ENCODE results near the gene SLC13A5. TPM values are rescaled to one million over a fixed set of nuclear protein-coding genes. Genes with fewer than 3 reads are reported as not detected.

The SLC13A5 gene
- total and polyA plus RNA-seq, 9 of the 15 experiments (the other 6 are each of a cell fraction or from before 2014, with no cell fraction given) = 0.04 TPM; not detected in 8

DNA sequence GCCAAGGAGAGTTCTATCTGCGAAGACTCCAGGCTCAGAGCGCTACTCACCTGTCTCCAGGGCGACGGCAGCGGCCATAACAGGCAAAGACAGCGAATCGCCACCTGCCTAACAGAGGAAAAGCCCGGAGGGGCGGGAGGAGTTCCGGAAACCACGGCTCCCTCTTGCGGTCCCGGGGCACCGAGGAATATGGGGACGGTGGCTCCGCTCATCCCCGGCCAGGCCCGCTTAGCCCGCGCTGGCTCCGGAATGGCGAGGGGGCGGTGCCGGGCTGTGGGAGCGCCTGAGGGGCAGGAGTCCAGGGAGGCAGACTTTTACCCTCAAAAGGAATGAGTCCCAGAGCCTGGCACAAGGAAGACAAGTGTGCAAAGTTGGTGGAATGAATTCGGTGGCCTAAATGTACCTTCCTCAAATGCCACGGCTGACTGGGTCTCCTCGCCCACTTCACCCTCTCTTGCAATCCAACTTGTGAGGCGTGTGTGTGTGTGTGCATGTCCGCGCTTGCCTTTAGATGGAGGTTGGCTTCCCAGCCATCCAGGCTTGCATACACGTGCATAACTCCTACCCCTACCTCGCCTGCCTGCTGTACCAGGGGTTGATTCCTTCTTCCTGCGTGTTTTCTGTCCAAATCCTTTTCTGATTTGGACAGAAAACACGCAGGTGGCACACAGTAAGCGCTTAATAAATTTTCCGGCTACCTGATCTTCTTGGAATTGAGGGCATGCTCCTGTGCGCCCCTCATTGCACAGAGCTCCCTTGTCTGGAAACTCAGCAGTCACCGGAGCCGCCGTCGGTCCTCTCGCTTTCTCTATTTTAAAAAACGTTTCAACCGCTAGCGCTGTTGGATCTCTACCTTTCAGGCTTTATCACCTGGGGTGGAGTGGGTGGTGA, 58.1 kb downstream of the SLC13A5 start:
- no peaks in the 10 kb centered on the region for H3K9me3 ChIP-seq (replicated peaks; ENCODE audit: control insufficient read depth, insufficient read depth, low read depth, low read length)
- peaks cover 12 to 14% of the 10 kb centered on the region in 2 experiments; a peak in 4 of 5 replicates for H3K4me1 ChIP-seq (replicated peaks in 1 of 2; ENCODE audit: control insufficient read depth in 2 of 2, insufficient read depth in 2 of 2, low read length in 2 of 2)
- POLR2A ChIA-PET = interaction anchor here (0.6 kb wide), 1 partner anchor 831 kb away, joined by 4 read pairs; no protein-coding TSS in a partner anchor
- CTCF ChIA-PET (ENCODE audit: low intra/inter-chr PET ratio) = no interaction called here
- no TSS peak for BruUV-seq (replicated peaks)
- no peak for FAIRE-seq
- H2AFZ ChIP-seq (ENCODE audit: low read depth, low read length) = no peak overlapping the region
- in situ Hi-C loops (cut with MboI) (no loop called here), intact Hi-C loops (cut with micrococcal nuclease) (no loop called here)
- peaks cover 2% of the 10 kb centered on the region; the same call in 2 of the 3 replicates for H3K36me3 ChIP-seq (ENCODE audit: control insufficient read depth, insufficient read depth, low read length)
- H3K4me3 ChIP-seq = no peak overlapping the region
- no peaks in the 10 kb centered on the region; the same call in 1 of the 2 replicates for H4K20me1 ChIP-seq (replicated peaks; ENCODE audit: control insufficient read depth, insufficient read depth, low read length)
- peaks cover 14% of the 10 kb centered on the region for H3K79me2 ChIP-seq (ENCODE audit: control insufficient read depth, insufficient read depth, low read length)
- peaks cover 0 to 15% of the 10 kb centered on the region in 2 experiments; a peak in 2 of 5 replicates for H3K27me3 ChIP-seq (ENCODE audit: control insufficient read depth in 2 of 2, insufficient read depth in 2 of 2, low read length in 2 of 2)
- DNase-seq (ENCODE audit: extremely low read depth in 1 of 4, low spot score in 3 of 4) = no peak
- WGBS (ENCODE audit: insufficient coverage, low coverage, missing lambda C conversion rate) = 45% methylated on average over 26 of the region's 46 CpGs
- no peak for ATAC-seq
- no peak overlapping the region for H3K4me2 ChIP-seq (ENCODE audit: insufficient read depth, low read length)
- peaks cover under 1% of the 10 kb centered on the region for H3K9me1 ChIP-seq (ENCODE audit: control insufficient read depth, insufficient read depth, low read length)
- no peak overlapping the region for H3K9ac ChIP-seq (ENCODE audit: insufficient read depth in 1 of 2, low read depth in 2 of 2, low read length in 2 of 2)
- TF ChIP-seq RFX1 (IDR thresholded peaks at IDR 0.05) (peak; percentile 29; the same call in 1 of the 2 replicates), POLR2B (IDR thresholded peaks at IDR 0.05; ENCODE audit: low read depth, partially characterized antibody) (no peak)
- no peak overlapping the region for H3K27ac ChIP-seq (ENCODE audit: extremely low read depth, low read depth, low read length)

DNA sequence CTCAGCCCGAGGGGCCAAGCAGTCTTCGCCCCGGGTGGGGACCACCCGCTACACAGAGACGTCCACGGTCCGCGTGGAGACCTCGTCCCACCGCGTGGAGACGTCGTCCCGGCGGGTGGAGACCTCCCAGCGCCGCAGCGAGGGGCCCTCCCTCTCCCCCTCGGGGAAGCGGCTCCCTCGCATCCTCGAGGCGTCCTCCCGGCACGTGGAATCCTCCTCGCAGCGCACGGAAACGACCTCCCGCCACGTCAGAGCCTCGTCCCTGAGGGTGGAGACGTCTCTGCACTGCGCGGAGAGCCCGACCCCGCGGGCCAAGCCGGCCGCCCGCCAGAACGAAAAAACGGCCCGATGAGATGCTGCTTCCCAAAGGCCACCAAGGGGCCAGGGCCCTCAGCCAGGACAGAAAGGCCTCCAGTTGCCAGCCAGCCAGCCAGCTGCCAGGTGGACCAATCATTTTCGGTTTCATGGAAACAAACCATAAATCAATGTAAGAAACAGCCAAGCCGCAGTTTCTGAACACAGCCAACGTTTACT, 61.2 kb downstream of the SLC13A5 start:
- Histone ChIP-seq H3K27me3 (ENCODE audit: control insufficient read depth in 2 of 2, insufficient read depth in 2 of 2, low read length in 2 of 2) (peaks cover 0 to 7% of the 10 kb centered on the region in 2 experiments; a peak in 2 of 5 replicates), H3K9ac (ENCODE audit: insufficient read depth in 1 of 2, low read depth in 2 of 2, low read length in 2 of 2) (peak overlapping the region; percentile 60 to 85; a peak in 3 of 4 replicates), H3K4me3 (peak overlapping the region; percentile 61), H3K9me3 (replicated peaks; ENCODE audit: control insufficient read depth, insufficient read depth, low read depth, low read length) (no peaks in the 10 kb centered on the region), H4K20me1 (replicated peaks; ENCODE audit: control insufficient read depth, insufficient read depth, low read length) (no peaks in the 10 kb centered on the region; the same call in 1 of the 2 replicates), H3K27ac (ENCODE audit: extremely low read depth, low read depth, low read length) (peak overlapping the region; percentile 71; the same call in 2 of the 3 replicates), H3K4me1 (replicated peaks in 1 of 2; ENCODE audit: control insufficient read depth in 2 of 2, insufficient read depth in 2 of 2, low read length in 2 of 2) (peaks cover 14 to 16% of the 10 kb centered on the region in 2 experiments; a peak in 4 of 5 replicates), H3K36me3 (ENCODE audit: control insufficient read depth, insufficient read depth, low read length) (peaks cover 29% of the 10 kb centered on the region), H2AFZ (ENCODE audit: low read depth, low read length) (peak overlapping the region; percentile 94), H3K4me2 (ENCODE audit: insufficient read depth, low read length) (peak overlapping the region; percentile 92), H3K79me2 (ENCODE audit: control insufficient read depth, insufficient read depth, low read length) (peaks cover 39% of the 10 kb centered on the region), H3K9me1 (ENCODE audit: control insufficient read depth, insufficient read depth, low read length) (peaks cover 3% of the 10 kb centered on the region)
- ATAC-seq (no peak; the same call in 2 of the 3 replicates), DNase-seq (ENCODE audit: extremely low read depth in 1 of 4, low spot score in 3 of 4) (peak in 1 of 4 experiments; percentile 8), FAIRE-seq (no peak)
- ChIA-PET POLR2A (interaction anchor here (1.2 kb wide), 1 partner anchor 11 kb away, joined by 13 read pairs; the partner anchor contains the start of genes KIAA0753 and TXNDC17), CTCF (ENCODE audit: low intra/inter-chr PET ratio) (no interaction called here)
- in situ Hi-C loops (cut with MboI) (no loop called here), intact Hi-C loops (cut with micrococcal nuclease) (no loop called here)
- no TSS peak for BruUV-seq (replicated peaks)
- 52% methylated on average over 27 of the region's 47 CpGs for WGBS (ENCODE audit: insufficient coverage, low coverage, missing lambda C conversion rate)
- TF ChIP-seq C11orf30 (IDR thresholded peaks at IDR 0.05; ENCODE audit: low read depth) (no peak), ZNF444 (CRISPR knock-in tag; IDR thresholded peaks at IDR 0.05) (peak; percentile 55; the same call in 1 of the 2 replicates), TAF1 (IDR thresholded peaks at IDR 0.05; ENCODE audit: control insufficient read depth, extremely low read depth, insufficient read depth, low read length, severe bottlenecking) (no peak), ZNF583 (CRISPR knock-in tag; IDR thresholded peaks at IDR 0.05) (no peak), L3MBTL2 (IDR thresholded peaks at IDR 0.05) (peak; percentile 92), TAF9B (IDR thresholded peaks at IDR 0.05; ENCODE audit: partially characterized antibody) (no peak), GATAD2A (IDR thresholded peaks at IDR 0.05) (no peak)
- TF ChIP-seq, protein P1, sequence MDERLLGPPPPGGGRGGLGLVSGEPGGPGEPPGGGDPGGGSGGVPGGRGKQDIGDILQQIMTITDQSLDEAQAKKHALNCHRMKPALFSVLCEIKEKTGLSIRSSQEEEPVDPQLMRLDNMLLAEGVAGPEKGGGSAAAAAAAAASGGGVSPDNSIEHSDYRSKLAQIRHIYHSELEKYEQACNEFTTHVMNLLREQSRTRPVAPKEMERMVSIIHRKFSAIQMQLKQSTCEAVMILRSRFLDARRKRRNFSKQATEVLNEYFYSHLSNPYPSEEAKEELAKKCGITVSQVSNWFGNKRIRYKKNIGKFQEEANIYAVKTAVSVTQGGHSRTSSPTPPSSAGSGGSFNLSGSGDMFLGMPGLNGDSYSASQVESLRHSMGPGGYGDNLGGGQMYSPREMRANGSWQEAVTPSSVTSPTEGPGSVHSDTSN (CRISPR knock-in tag; IDR thresholded peaks at IDR 0.05; ENCODE audit: low read depth) = no peak
- TF ChIP-seq, protein P1 (tag; conservative IDR thresholded peaks at IDR 0.05; ENCODE audit: low read depth) = peak; percentile 41; the same call in 1 of the 2 replicates
